Suprapubic skin (tissue), 4 donors: ENCODE results near the gene GRAP2. TPM values are rescaled to one million over a fixed set of nuclear protein-coding genes. Genes with fewer than 3 reads are reported as not detected.

Source experiments
- DNase-seq, 2 donors: peaks; one replicate each; pipeline ENCODE4 v3.0.0-alpha.2; 2019; ENCODE audit warnings: low spot score in 2 of 2
- H3K27ac ChIP-seq: fragments of 200-600 bp; sonication (generic); one replicate; pipeline ENCODE4 v1.5.1; 2019
- H3K27me3 ChIP-seq: fragments of 200-600 bp; sonication (generic); one replicate; pipeline ENCODE4 v1.5.1; 2019
- H3K36me3 ChIP-seq: fragments of 200-600 bp; sonication (generic); one replicate; pipeline ENCODE4 v1.5.1; 2019
- H3K4me1 ChIP-seq: fragments of 200-600 bp; sonication (generic); one replicate; pipeline ENCODE4 v1.5.1; 2019
- H3K4me3 ChIP-seq: fragments of 200-600 bp; sonication (generic); one replicate; pipeline ENCODE4 v1.5.1; 2019; ENCODE audit warnings: mild to moderate bottlenecking
- H3K9me3 ChIP-seq: fragments of 200-600 bp; sonication (generic); one replicate; pipeline ENCODE4 v1.5.1; 2019
- CTCF ChIP-seq, 2 donors: fragments of 200-600 bp in 1 of 2; fragments of 450-650 bp in 1 of 2; sonication (generic) in 1 of 2; IDR thresholded peaks; one replicate each; pipeline ENCODE4 v1.5.1; 2016 to 2019; ENCODE audit warnings: antibody characterized with exemption in 2 of 2, mild to moderate bottlenecking in 1 of 2, moderate library complexity in 1 of 2
- EP300 ChIP-seq: sonication (generic); formaldehyde crosslinking; IDR thresholded peaks from one replicate; pipeline ENCODE4 v1.6.1; 2017; ENCODE audit warnings: antibody characterized with exemption
- POLR2A ChIP-seq, 2 donors: fragments of 450-650 bp; IDR thresholded peaks; one replicate each; pipeline ENCODE4 v1.6.1; 2017; ENCODE audit warnings: antibody characterized with exemption in 2 of 2, mild to moderate bottlenecking in 2 of 2, moderate library complexity in 2 of 2
- POLR2AphosphoS5 ChIP-seq, 3 donors: sonication (generic); formaldehyde crosslinking; IDR thresholded peaks; one replicate each; pipeline ENCODE4 v1.6.1; 2017; ENCODE audit warnings: antibody characterized with exemption in 3 of 3
- WGBS: methylation state at CpG from one replicate; pipeline ENCODE4 v1.1.5; 2018; 5-methylcytosine and 5-hydroxymethylcytosine counted together
- total RNA-seq, 4 donors: library from RNA; depleted of rRNA; stranded (reverse); fragments of >200 nt; gene quantifications; one replicate each; pipeline ENCODE4 v1.1.0, GENCODE V29; 2016

Gene GRAP2
- total RNA-seq, 4 donors from 2014 or later = 0.16 to 10.1 (median 4.8) TPM

- no peaks in the 10 kb centered on the region for H3K9me3 ChIP-seq
- TF ChIP-seq EP300 = no peak
- TF ChIP-seq POLR2A (IDR thresholded peaks at IDR 0.05) = no peak
- no peak for TF ChIP-seq CTCF (IDR thresholded peaks at IDR 0.05)
- TF ChIP-seq POLR2AphosphoS5 (IDR thresholded peaks at IDR 0.05) = no peak
- peaks cover 3% of the 10 kb centered on the region for H3K27me3 ChIP-seq
- no peaks in the 10 kb centered on the region for H3K36me3 ChIP-seq
- WGBS = 38% methylated on average over 8 of the region's 14 CpGs
- no peak overlapping the region for H3K4me3 ChIP-seq
- no peak for DNase-seq
- H3K4me1 ChIP-seq = peaks cover 99% of the 10 kb centered on the region
- peak overlapping the region; percentile 45 for H3K27ac ChIP-seq
Measured at GRCh38 chr22:40001800-40002577, 101.1 kb downstream of the GRAP2 start.

GRCh38 chr22:40002935-40003715 is 102.2 kb downstream of the GRAP2 start:
- H3K27ac ChIP-seq = no peak overlapping the region
- H3K4me3 ChIP-seq = no peak overlapping the region
- H3K4me1 ChIP-seq = peaks cover 98% of the 10 kb centered on the region
- WGBS = 74% methylated on average over 5 of the region's 6 CpGs
- no peak for TF ChIP-seq CTCF (IDR thresholded peaks at IDR 0.05)
- no peak for TF ChIP-seq EP300
- TF ChIP-seq POLR2A (IDR thresholded peaks at IDR 0.05) = no peak
- no peak for TF ChIP-seq POLR2AphosphoS5 (IDR thresholded peaks at IDR 0.05)
- no peaks in the 10 kb centered on the region for H3K36me3 ChIP-seq
- H3K9me3 ChIP-seq = no peaks in the 10 kb centered on the region
- H3K27me3 ChIP-seq = peaks cover 3% of the 10 kb centered on the region
- no peak for DNase-seq

GRCh38 chr22:40004836-40005235 is 104.0 kb downstream of the GRAP2 start:
- Histone ChIP-seq H3K27me3 (peaks cover 6% of the 10 kb centered on the region), H3K9me3 (no peaks in the 10 kb centered on the region), H3K4me1 (peaks cover 98% of the 10 kb centered on the region), H3K36me3 (no peaks in the 10 kb centered on the region), H3K27ac (no peak overlapping the region), H3K4me3 (no peak overlapping the region)
- 37% methylated on average over 6 of the region's 6 CpGs for WGBS
- DNase-seq = no peak
- TF ChIP-seq EP300 (no peak), POLR2A (IDR thresholded peaks at IDR 0.05) (no peak), POLR2AphosphoS5 (IDR thresholded peaks at IDR 0.05) (no peak), CTCF (IDR thresholded peaks at IDR 0.05) (no peak)

GRCh38 chr22:40006641-40007040 is 105.8 kb downstream of the GRAP2 start:
- 53% methylated on average over 8 of the region's 8 CpGs for WGBS
- H3K4me3 ChIP-seq = no peak overlapping the region
- no peaks in the 10 kb centered on the region for H3K36me3 ChIP-seq
- DNase-seq = no peak
- peaks cover 9% of the 10 kb centered on the region for H3K27me3 ChIP-seq
- peaks cover 88% of the 10 kb centered on the region for H3K4me1 ChIP-seq
- H3K27ac ChIP-seq = no peak overlapping the region
- H3K9me3 ChIP-seq = no peaks in the 10 kb centered on the region
- TF ChIP-seq POLR2AphosphoS5 (IDR thresholded peaks at IDR 0.05) (no peak), POLR2A (IDR thresholded peaks at IDR 0.05) (no peak), CTCF (IDR thresholded peaks at IDR 0.05) (no peak), EP300 (no peak)
